H1 (cell line): Measurements from ENCODE around the gene MYRIP. TPM values are rescaled to one million over a fixed set of nuclear protein-coding genes. Genes with fewer than 3 reads are reported as not detected.

ENCODE experiments used
- CTCF ChIA-PET: fragments of 300-600 bp; sonication (Branson Sonifier 250); formaldehyde crosslinking; loops from one replicate; lab custom pipeline; 2021; ENCODE audit not compliant: partially characterized antibody; lab: Charles Lee
- POLR2A ChIA-PET: fragments of 300-600 bp; sonication (Branson Sonifier 250); formaldehyde crosslinking; loops from one replicate; lab custom pipeline; 2021; ENCODE audit warnings: inconsistent platforms; ENCODE audit not compliant: partially characterized antibody; lab: Charles Lee
- DNase-seq, 2 experiments: peaks; one replicate each; pipeline versions ENCODE4 v3.0.0 to v3.0.0-alpha.2; 2010 to 2022; ENCODE audit warnings: low spot score in 2 of 2, low read depth in 1 of 2, mixed read lengths in 1 of 2
- FAIRE-seq: peaks from 2 replicates; lab custom pipeline; 2011; peaks lifted over from hg19 to GRCh38; lab: Jason Lieb, UNC
- H2AFZ ChIP-seq: 2 replicates; pipeline ENCODE4 v1.8.1; 2012; ENCODE audit warnings: low read length, inconsistent platforms
- H2AK5ac ChIP-seq: 2 replicates; pipeline ENCODE4 v1.6.1; 2013; ENCODE audit warnings: low read depth, low read length
- H2BK120ac ChIP-seq: replicated peaks from 2 replicates; pipeline ENCODE3; 2013; ENCODE audit warnings: low read depth, low read length, inconsistent platforms
- H2BK12ac ChIP-seq: 2 replicates; pipeline ENCODE4 v1.6.1; 2013; ENCODE audit warnings: low read depth, low read length
- H2BK15ac ChIP-seq: 2 replicates; pipeline ENCODE4 v1.6.1; 2013; ENCODE audit warnings: low read length
- H2BK20ac ChIP-seq: 2 replicates; pipeline ENCODE4 v1.6.1; 2013; ENCODE audit warnings: low read length
- H2BK5ac ChIP-seq: 2 replicates; pipeline ENCODE4 v1.6.1; 2013; ENCODE audit warnings: low read depth, low read length
- H3K14ac ChIP-seq: 2 replicates; pipeline ENCODE4 v1.6.1; 2013; ENCODE audit warnings: inconsistent platforms; ENCODE audit not compliant: insufficient read length
- H3K18ac ChIP-seq: 2 replicates; pipeline ENCODE4 v1.6.1; 2013; ENCODE audit warnings: low read length; ENCODE audit errors: extremely low read depth
- H3K23ac ChIP-seq: 2 replicates; pipeline ENCODE4 v1.6.1; 2013; ENCODE audit warnings: inconsistent platforms; ENCODE audit not compliant: insufficient read length
- H3K23me2 ChIP-seq: 2 replicates; pipeline ENCODE4 v1.6.1; 2013; ENCODE audit warnings: low read depth, low read length
- H3K27ac ChIP-seq: 2 replicates; pipeline ENCODE4 v1.6.1; 2011; ENCODE audit warnings: low read depth, low read length, inconsistent platforms
- H3K27me3 ChIP-seq, 4 experiments: replicated peaks in 1 of 4; 1 replicate in 1 of 4; 2 replicates in 3 of 4; pipeline versions ENCODE4 v1.6.1 to v1.8.1; 2011 to 2013; ENCODE audit warnings: low read length in 3 of 4, mild to moderate bottlenecking in 3 of 4, inconsistent platforms in 2 of 4, mixed read lengths in 2 of 4, moderate library complexity in 1 of 4; ENCODE audit not compliant: control insufficient read depth in 3 of 4, insufficient read depth in 3 of 4; ENCODE audit errors: extremely low read depth in 1 of 4
- H3K36me3 ChIP-seq, 4 experiments: 2 replicates each; pipeline versions ENCODE4 v1.6.1 to v1.8.1; 2011 to 2013; ENCODE audit warnings: mild to moderate bottlenecking in 4 of 4, low read length in 3 of 4, moderate library complexity in 2 of 4, control low read depth in 1 of 4, inconsistent platforms in 1 of 4; ENCODE audit not compliant: insufficient read depth in 4 of 4, control insufficient read depth in 2 of 4
- H3K4ac ChIP-seq: replicated peaks from 2 replicates; pipeline ENCODE3; 2013; ENCODE audit warnings: low read length, low read depth, mixed read lengths, inconsistent platforms; ENCODE audit not compliant: insufficient read length
- H3K4me1 ChIP-seq, 4 experiments: replicated peaks in 1 of 4; 1 replicate in 1 of 4; 2 replicates in 3 of 4; pipeline versions ENCODE4 v1.6.1 to v1.8.1; 2011 to 2013; ENCODE audit warnings: low read length in 3 of 4, inconsistent platforms in 2 of 4, mixed read lengths in 1 of 4; ENCODE audit not compliant: insufficient read depth in 4 of 4, control insufficient read depth in 3 of 4
- H3K4me2 ChIP-seq, 2 experiments: 2 replicates each; pipeline versions ENCODE4 v1.6.1 to v1.8.1; 2011 to 2013; ENCODE audit warnings: low read depth in 2 of 2, low read length in 2 of 2, control low read depth in 1 of 2, inconsistent platforms in 1 of 2, mild to moderate bottlenecking in 1 of 2; ENCODE audit not compliant: insufficient read depth in 1 of 2
- H3K4me3 ChIP-seq, 4 experiments: fragments of 200-600, 300-600 bp in 1 of 4; sonication (generic), shearing (Covaris generic), sonication (Bioruptor Twin) in 1 of 4; 2 replicates each; pipeline versions ENCODE4 v1.5.1 to v1.8.1; 2011 to 2016; ENCODE audit warnings: low read length in 4 of 4, low read depth in 3 of 4, control low read depth in 2 of 4, inconsistent platforms in 2 of 4, mild to moderate bottlenecking in 2 of 4, mixed read lengths in 1 of 4, moderate library complexity in 1 of 4; ENCODE audit not compliant: insufficient read depth in 2 of 4; ENCODE audit errors: extremely low read depth in 1 of 4
- H3K56ac ChIP-seq: replicated peaks from 2 replicates; pipeline ENCODE3; 2013; ENCODE audit warnings: low read depth, mild to moderate bottlenecking, mixed read lengths, low read length, inconsistent platforms; ENCODE audit not compliant: insufficient read length
- H3K79me1 ChIP-seq: 2 replicates; pipeline ENCODE4 v1.6.1; 2013; ENCODE audit warnings: low read depth, low read length, control low read depth
- H3K79me2 ChIP-seq, 2 experiments: 2 replicates each; pipeline versions ENCODE4 v1.6.1 to v1.8.1; 2012 to 2013; ENCODE audit warnings: low read length in 2 of 2, mild to moderate bottlenecking in 2 of 2, inconsistent platforms in 1 of 2; ENCODE audit not compliant: insufficient read depth in 2 of 2, control insufficient read depth in 1 of 2
- H3K9ac ChIP-seq, 4 experiments: replicated peaks in 1 of 4; 1 replicate in 1 of 4; 2 replicates in 3 of 4; pipeline versions ENCODE4 v1.6.1 to v1.8.1; 2011 to 2013; ENCODE audit warnings: low read depth in 3 of 4, low read length in 3 of 4, control low read depth in 2 of 4, mild to moderate bottlenecking in 2 of 4, moderate library complexity in 2 of 4, inconsistent platforms in 1 of 4; ENCODE audit errors: extremely low read depth in 1 of 4
- H3K9me3 ChIP-seq, 2 experiments: 2 replicates each; pipeline versions ENCODE4 v1.6.1 to v1.8.1; 2012 to 2013; ENCODE audit warnings: mild to moderate bottlenecking in 2 of 2, moderate library complexity in 2 of 2, control low read depth in 1 of 2, inconsistent platforms in 1 of 2, low read depth in 1 of 2, low read length in 1 of 2, mixed read lengths in 1 of 2; ENCODE audit not compliant: insufficient read depth in 2 of 2
- H4K20me1 ChIP-seq, 2 experiments: replicated peaks in 1 of 2; 2 replicates each; pipeline versions ENCODE3 to v1.8.1; 2011 to 2013; ENCODE audit warnings: inconsistent platforms in 2 of 2, low read length in 2 of 2, mild to moderate bottlenecking in 1 of 2; ENCODE audit not compliant: insufficient read depth in 2 of 2, control insufficient read depth in 1 of 2
- H4K5ac ChIP-seq: 2 replicates; pipeline ENCODE4 v1.6.1; 2013; ENCODE audit warnings: low read length, low read depth, mixed read lengths, inconsistent platforms; ENCODE audit not compliant: insufficient read length
- H4K8ac ChIP-seq: 2 replicates; pipeline ENCODE4 v1.8.0; 2013; ENCODE audit warnings: mild to moderate bottlenecking, moderate library complexity, low read length, inconsistent platforms; ENCODE audit not compliant: insufficient read depth; ENCODE audit errors: extremely low read depth
- H4K91ac ChIP-seq: replicated peaks from 2 replicates; pipeline ENCODE3; 2013; ENCODE audit warnings: low read length, mixed read lengths, inconsistent platforms; ENCODE audit not compliant: insufficient read length
- ASH2L ChIP-seq: fragments of 200-600, 300-600 bp; sonication (generic); IDR thresholded peaks from one replicate; pipeline ENCODE4 v1.7.1; 2017; ENCODE audit warnings: low read length
- BCL11A ChIP-seq, 2 experiments: IDR thresholded peaks; one replicate each; pipeline ENCODE4 v1.6.1; 2011; ENCODE audit warnings: low read depth in 2 of 2, low read length in 2 of 2, mild to moderate bottlenecking in 2 of 2
- BRCA1 ChIP-seq: IDR thresholded peaks from 2 replicates; pipeline ENCODE4 v1.6.1; 2012; ENCODE audit warnings: low read depth, low read length, improper control_type of control experiment
- CBX5 ChIP-seq: fragments of 300-800, 300-1000 bp; sonication (generic); IDR thresholded peaks from 2 replicates; pipeline ENCODE4 v1.7.1; 2016; ENCODE audit warnings: antibody characterized with exemption, low read length, low read depth
- CREB1 ChIP-seq: IDR thresholded peaks from 2 replicates; pipeline ENCODE4 v1.6.1; 2012; ENCODE audit warnings: inconsistent platforms
- KDM1A ChIP-seq: fragments of 200-600, 300-600 bp; sonication (generic); IDR thresholded peaks from 2 replicates; pipeline ENCODE4 v1.7.1; 2016; ENCODE audit warnings: mild to moderate bottlenecking, low read length, borderline replicate concordance
- MAFK ChIP-seq: IDR thresholded peaks from 2 replicates; pipeline ENCODE4 v1.6.1; 2012; ENCODE audit warnings: low read depth, mild to moderate bottlenecking, improper control_type of control experiment, low read length
- PHF8 ChIP-seq: fragments of 200-600 bp; sonication (generic); conservative IDR thresholded peaks from 2 replicates; pipeline ENCODE4 v1.7.1; 2012; ENCODE audit warnings: low read depth, mild to moderate bottlenecking, inconsistent platforms, low read length, moderate library complexity
- POLR2A ChIP-seq, 2 experiments: IDR thresholded peaks; 1 replicate in 1 of 2; 2 replicates in 1 of 2; pipeline ENCODE4 v1.6.1; 2011; ENCODE audit warnings: low read depth in 2 of 2, low read length in 2 of 2, mild to moderate bottlenecking in 2 of 2; ENCODE audit errors: control extremely low read depth in 1 of 2
- POLR2AphosphoS5 ChIP-seq: IDR thresholded peaks from 2 replicates; pipeline ENCODE4 v1.6.1; 2011; ENCODE audit warnings: low read depth, low read length
- RBBP5 ChIP-seq: IDR thresholded peaks from 2 replicates; pipeline ENCODE4 v1.7.1; 2012; ENCODE audit warnings: low read depth, mild to moderate bottlenecking, inconsistent platforms, low read length, moderate library complexity, borderline replicate concordance
- SIRT6 ChIP-seq: IDR thresholded peaks from one replicate; pipeline ENCODE4 v1.7.1; 2012; ENCODE audit warnings: low read length, inconsistent platforms
- TCF12 ChIP-seq: IDR thresholded peaks from 2 replicates; pipeline ENCODE4 v1.6.1; 2011; ENCODE audit warnings: low read depth, mild to moderate bottlenecking, low read length
- WGBS, 2 experiments: shearing (Covaris generic) in 1 of 2; methylation state at CpG; one replicate each; pipeline versions ENCODE4 v1.1.6 to v1.1.7; 2013 to 2015; ENCODE audit warnings: low lambda C conversion rate in 2 of 2, mixed read lengths in 2 of 2, inconsistent platforms in 1 of 2, low coverage in 1 of 2, missing lambda C conversion rate in 1 of 2; ENCODE audit not compliant: insufficient replicate concordance in 2 of 2, insufficient coverage in 1 of 2, insufficient read length in 1 of 2; ENCODE audit errors: extremely low coverage in 1 of 2, missing lambda C conversion rate in 1 of 2; 5-methylcytosine and 5-hydroxymethylcytosine counted together
- polyA plus RNA-seq, 7 experiments: library from polyadenylated mRNA; depleted of rRNA in 3 of 7; stranded (reverse) in 5 of 7; unstranded in 2 of 7; fragments of >200 nt in 5 of 7; fragments of 200-250 nt in 2 of 7; gene quantifications; 1 replicate in 5 of 7; 2 replicates in 1 of 7; 4 replicates in 1 of 7; pipeline versions ENCODE4 v1.2.1 to v1.2.3, GENCODE V29; 2011 to 2013; ENCODE audit warnings: missing spikeins in 2 of 7, mixed read lengths in 2 of 7
- total RNA-seq: library from RNA; stranded (reverse); fragmentation: NEBNext Ultra II Directional; extraction: Animal tissue kit (Norgen Biotek cat#: 25700); gene quantifications from 2 replicates; pipeline ENCODE4 v1.2.1, GENCODE V29; 2021
- TF ChIP-seq, protein P1 (sequence below): IDR thresholded peaks from 2 replicates; pipeline ENCODE4 v1.6.1; 2012; ENCODE audit warnings: inconsistent platforms

MYRIP gene
- total and polyA plus RNA-seq, 2 of the 8 experiments (the other 6 are each of a cell fraction or from before 2014, with no cell fraction given), result 0.54 to 4.3 TPM

DNA sequence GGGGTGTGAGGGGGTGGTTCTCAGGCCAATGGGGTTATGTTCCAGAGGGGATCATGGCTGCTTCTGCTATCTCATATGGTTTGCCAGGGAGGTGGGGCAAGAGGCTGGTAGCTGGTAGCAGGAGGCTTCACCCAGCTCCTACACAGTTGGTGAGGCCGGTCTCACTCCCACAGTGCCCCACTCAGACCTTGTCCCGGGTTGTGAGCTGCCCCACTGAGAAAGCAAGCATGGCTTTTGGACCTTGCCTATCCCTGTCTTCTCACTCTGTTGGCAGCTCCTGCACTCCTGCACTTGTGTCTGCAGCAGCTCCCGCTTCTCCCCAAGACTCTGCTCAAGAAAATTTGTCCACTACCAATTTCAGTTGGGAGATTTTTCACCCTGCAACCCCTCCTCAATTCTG lies 46.1 kb downstream of the MYRIP start:
- no peaks in the 10 kb centered on the region for H3K27me3 ChIP-seq
- ChIA-PET POLR2A (interaction anchor here (1.1 kb wide), 1 partner anchor 15 kb away, joined by 3 read pairs; no protein-coding TSS in a partner anchor), CTCF (interaction anchor here (1.6 kb wide), 1 partner anchor 135 kb away, joined by 3 read pairs; no protein-coding TSS in a partner anchor)
- no peak overlapping the region for H3K23ac ChIP-seq
- H2BK15ac ChIP-seq, result no peak overlapping the region
- H2BK120ac ChIP-seq, result no peak overlapping the region
- no peak overlapping the region for H3K4me2 ChIP-seq
- no peak for FAIRE-seq
- H2AK5ac ChIP-seq, result no peak overlapping the region
- H3K9me3 ChIP-seq, result no peaks in the 10 kb centered on the region
- no peak overlapping the region for H4K91ac ChIP-seq
- no peak overlapping the region for H2AFZ ChIP-seq
- H3K36me3 ChIP-seq, result no peaks in the 10 kb centered on the region
- H3K27ac ChIP-seq, result no peak overlapping the region
- no peaks in the 10 kb centered on the region for H3K79me2 ChIP-seq
- no peaks in the 10 kb centered on the region for H3K79me1 ChIP-seq
- WGBS, 2 experiments, result 87% methylated on average over 3 of the region's 3 CpGs; no CpG with 5 or more reads in 1 of the 2 experiments
- no peak overlapping the region for H3K4me3 ChIP-seq
- no peaks in the 10 kb centered on the region for H3K4me1 ChIP-seq
- no peak overlapping the region for H2BK20ac ChIP-seq
- DNase-seq, result no peak
- no peak overlapping the region for H3K18ac ChIP-seq
- H3K23me2 ChIP-seq, result no peaks in the 10 kb centered on the region
- no peak overlapping the region for H3K14ac ChIP-seq
- H3K9ac ChIP-seq, result no peak overlapping the region
- no peak overlapping the region for H4K8ac ChIP-seq
- no peak overlapping the region for H2BK5ac ChIP-seq
- no peak overlapping the region for H4K5ac ChIP-seq
- H3K56ac ChIP-seq, result no peak overlapping the region
- H2BK12ac ChIP-seq, result no peak overlapping the region
- H4K20me1 ChIP-seq, result no peaks in the 10 kb centered on the region
- H3K4ac ChIP-seq, result no peak overlapping the region
- TF ChIP-seq, protein P1, sequence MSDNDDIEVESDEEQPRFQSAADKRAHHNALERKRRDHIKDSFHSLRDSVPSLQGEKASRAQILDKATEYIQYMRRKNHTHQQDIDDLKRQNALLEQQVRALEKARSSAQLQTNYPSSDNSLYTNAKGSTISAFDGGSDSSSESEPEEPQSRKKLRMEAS, result no peak
- TF ChIP-seq CREB1, result no peak
- no peak for TF ChIP-seq BRCA1
- TF ChIP-seq POLR2AphosphoS5, result no peak
- TF ChIP-seq POLR2A (IDR thresholded peaks at IDR 0.05; ENCODE audit: control extremely low read depth in 1 of 2, low read depth in 2 of 2, low read length in 2 of 2), result no peak
- no peak for TF ChIP-seq BCL11A (IDR thresholded peaks at IDR 0.05; ENCODE audit: low read depth in 2 of 2, low read length in 2 of 2)
- TF ChIP-seq ASH2L, result no peak
- TF ChIP-seq SIRT6, result no peak
- no peak for TF ChIP-seq CBX5
- TF ChIP-seq MAFK, result no peak
- TF ChIP-seq TCF12, result no peak
- TF ChIP-seq RBBP5, result no peak
- TF ChIP-seq PHF8, result no peak
- no peak for TF ChIP-seq KDM1A
